Measurements from ENCODE around the gene PRKCE. TPM values are rescaled to one million over a fixed set of nuclear protein-coding genes. Genes with fewer than 3 reads are reported as not detected.

PRKCE gene
- total and polyA plus RNA-seq, 2 donors (not counting 1 experiment from before 2014, with no cell fraction given): 14.1 to 19.0 TPM

DNA sequence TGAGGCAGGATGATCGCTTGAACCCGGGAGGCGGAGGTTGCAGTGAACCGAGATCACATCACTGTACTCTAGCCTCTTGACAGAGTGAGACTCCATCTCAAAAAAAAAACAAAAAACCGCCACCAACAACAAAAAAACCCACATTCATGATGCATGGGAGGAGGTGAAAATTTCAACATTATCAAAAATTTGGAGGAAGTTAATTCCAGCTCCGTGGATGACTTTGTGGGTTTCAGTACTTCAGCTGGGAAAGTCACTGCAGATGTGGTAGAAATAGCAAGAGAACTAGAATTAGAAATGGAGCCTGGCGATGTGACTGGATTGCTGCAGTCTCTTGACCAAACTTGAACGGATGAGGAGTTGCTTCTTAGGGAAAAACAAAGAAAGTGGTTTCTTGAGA, 74.3 kb downstream of the PRKCE start:
- no peak overlapping the region for H3K27ac ChIP-seq (ENCODE audit: insufficient read depth, low read length)
- no peaks in the 10 kb centered on the region for H3K9me3 ChIP-seq (ENCODE audit: control insufficient read depth, insufficient read depth, low read depth, low read length)
- H3K9ac ChIP-seq (ENCODE audit: insufficient read depth, low read length): no peak overlapping the region
- no peaks in the 10 kb centered on the region for H3K79me2 ChIP-seq (ENCODE audit: control insufficient read depth, insufficient read depth, low read length)
- no peak overlapping the region for H3K4me3 ChIP-seq (replicated peaks in 1 of 4; ENCODE audit: control extremely low read depth in 1 of 4, insufficient read depth in 1 of 4, low read depth in 3 of 4, low read length in 4 of 4)
- TF ChIP-seq EZH2 (IDR thresholded peaks at IDR 0.05; ENCODE audit: low read length, missing control alignments): no peak
- TF ChIP-seq, protein P1, sequence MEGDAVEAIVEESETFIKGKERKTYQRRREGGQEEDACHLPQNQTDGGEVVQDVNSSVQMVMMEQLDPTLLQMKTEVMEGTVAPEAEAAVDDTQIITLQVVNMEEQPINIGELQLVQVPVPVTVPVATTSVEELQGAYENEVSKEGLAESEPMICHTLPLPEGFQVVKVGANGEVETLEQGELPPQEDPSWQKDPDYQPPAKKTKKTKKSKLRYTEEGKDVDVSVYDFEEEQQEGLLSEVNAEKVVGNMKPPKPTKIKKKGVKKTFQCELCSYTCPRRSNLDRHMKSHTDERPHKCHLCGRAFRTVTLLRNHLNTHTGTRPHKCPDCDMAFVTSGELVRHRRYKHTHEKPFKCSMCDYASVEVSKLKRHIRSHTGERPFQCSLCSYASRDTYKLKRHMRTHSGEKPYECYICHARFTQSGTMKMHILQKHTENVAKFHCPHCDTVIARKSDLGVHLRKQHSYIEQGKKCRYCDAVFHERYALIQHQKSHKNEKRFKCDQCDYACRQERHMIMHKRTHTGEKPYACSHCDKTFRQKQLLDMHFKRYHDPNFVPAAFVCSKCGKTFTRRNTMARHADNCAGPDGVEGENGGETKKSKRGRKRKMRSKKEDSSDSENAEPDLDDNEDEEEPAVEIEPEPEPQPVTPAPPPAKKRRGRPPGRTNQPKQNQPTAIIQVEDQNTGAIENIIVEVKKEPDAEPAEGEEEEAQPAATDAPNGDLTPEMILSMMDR (conservative IDR thresholded peaks at IDR 0.05 in 1 of 2, IDR thresholded peaks at IDR 0.05 in 1 of 2; ENCODE audit: low read depth in 1 of 2, low read length in 2 of 2): no peak
- no peak overlapping the region for H3K4me2 ChIP-seq (ENCODE audit: extremely low read depth, insufficient read depth, low read length)
- H2AFZ ChIP-seq (ENCODE audit: low read length): no peak overlapping the region
- H3K27me3 ChIP-seq (ENCODE audit: control insufficient read depth, insufficient read depth, low read length): no peaks in the 10 kb centered on the region
- H4K20me1 ChIP-seq (ENCODE audit: control insufficient read depth, extremely low read depth, insufficient read depth, low read length): no peaks in the 10 kb centered on the region
- no peaks in the 10 kb centered on the region for H3K36me3 ChIP-seq (ENCODE audit: control insufficient read depth, insufficient read depth, low read length)
- H3K4me1 ChIP-seq (ENCODE audit: control insufficient read depth, extremely low read depth, insufficient read depth, low read length): no peaks in the 10 kb centered on the region
- DNase-seq (ENCODE audit: low read depth in 2 of 2): no peak

DNA sequence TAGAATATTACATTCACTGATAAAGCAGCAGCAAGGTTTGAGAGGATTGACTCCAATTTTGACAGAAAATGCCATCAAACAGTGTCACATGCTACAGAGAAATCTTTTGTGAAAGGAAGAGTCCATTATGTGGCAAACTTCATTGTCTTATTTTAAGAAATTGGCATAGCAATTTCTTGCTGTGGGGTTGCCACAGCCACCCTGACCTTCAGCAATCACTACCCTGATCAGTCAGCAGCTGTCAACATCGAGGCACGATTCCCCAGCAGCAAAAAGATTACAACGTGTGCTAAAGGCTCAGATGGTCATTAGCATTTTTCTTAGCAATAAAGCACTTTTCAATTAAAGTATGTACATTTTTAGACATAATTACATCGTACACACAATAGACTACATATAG, 74.7 kb downstream of the PRKCE start:
- H3K36me3 ChIP-seq (ENCODE audit: control insufficient read depth, insufficient read depth, low read length): no peaks in the 10 kb centered on the region
- no peaks in the 10 kb centered on the region for H3K79me2 ChIP-seq (ENCODE audit: control insufficient read depth, insufficient read depth, low read length)
- H3K4me3 ChIP-seq (replicated peaks in 1 of 4; ENCODE audit: control extremely low read depth in 1 of 4, insufficient read depth in 1 of 4, low read depth in 3 of 4, low read length in 4 of 4): no peak overlapping the region
- no peaks in the 10 kb centered on the region for H3K4me1 ChIP-seq (ENCODE audit: control insufficient read depth, extremely low read depth, insufficient read depth, low read length)
- no peak overlapping the region for H3K27ac ChIP-seq (ENCODE audit: insufficient read depth, low read length)
- no peaks in the 10 kb centered on the region for H4K20me1 ChIP-seq (ENCODE audit: control insufficient read depth, extremely low read depth, insufficient read depth, low read length)
- no peak for TF ChIP-seq EZH2 (IDR thresholded peaks at IDR 0.05; ENCODE audit: low read length, missing control alignments)
- TF ChIP-seq, protein P1 (conservative IDR thresholded peaks at IDR 0.05 in 1 of 2, IDR thresholded peaks at IDR 0.05 in 1 of 2; ENCODE audit: low read depth in 1 of 2, low read length in 2 of 2): no peak
- no peaks in the 10 kb centered on the region for H3K9me3 ChIP-seq (ENCODE audit: control insufficient read depth, insufficient read depth, low read depth, low read length)
- H3K27me3 ChIP-seq (ENCODE audit: control insufficient read depth, insufficient read depth, low read length): no peaks in the 10 kb centered on the region
- no peak overlapping the region for H2AFZ ChIP-seq (ENCODE audit: low read length)
- H3K9ac ChIP-seq (ENCODE audit: insufficient read depth, low read length): no peak overlapping the region
- H3K4me2 ChIP-seq (ENCODE audit: extremely low read depth, insufficient read depth, low read length): no peak overlapping the region
- no peak for DNase-seq (ENCODE audit: low read depth in 2 of 2)

DNA sequence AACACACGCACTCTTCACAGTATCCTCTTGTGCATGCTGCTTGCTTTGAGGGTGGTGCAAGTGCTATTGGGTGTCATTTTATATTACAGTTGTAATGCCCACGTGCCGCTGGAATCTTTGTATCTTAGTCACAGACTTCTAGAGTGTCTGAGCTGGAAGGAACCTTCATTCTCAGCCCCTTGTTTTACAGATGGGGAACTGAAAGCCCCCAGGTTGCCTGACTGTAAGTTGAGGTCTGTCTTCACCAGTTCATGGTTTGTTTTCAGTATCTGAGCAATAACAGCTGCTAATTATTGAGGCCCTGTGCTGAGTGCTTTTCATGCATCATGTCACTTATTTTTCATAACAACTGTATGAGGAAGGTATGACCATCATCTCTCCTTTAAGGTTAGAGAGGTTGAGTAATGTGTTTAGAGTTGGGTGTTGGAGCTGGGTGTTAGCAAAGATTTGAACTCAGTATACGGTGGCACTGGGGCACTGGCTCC, 77.0 kb downstream of the PRKCE start:
- no peaks in the 10 kb centered on the region for H4K20me1 ChIP-seq (ENCODE audit: control insufficient read depth, extremely low read depth, insufficient read depth, low read length)
- DNase-seq (ENCODE audit: low read depth in 2 of 2): no peak
- no peaks in the 10 kb centered on the region for H3K36me3 ChIP-seq (ENCODE audit: control insufficient read depth, insufficient read depth, low read length)
- no peaks in the 10 kb centered on the region for H3K27me3 ChIP-seq (ENCODE audit: control insufficient read depth, insufficient read depth, low read length)
- no peak overlapping the region for H3K4me2 ChIP-seq (ENCODE audit: extremely low read depth, insufficient read depth, low read length)
- TF ChIP-seq, protein P1 (conservative IDR thresholded peaks at IDR 0.05 in 1 of 2, IDR thresholded peaks at IDR 0.05 in 1 of 2; ENCODE audit: low read depth in 1 of 2, low read length in 2 of 2): no peak
- TF ChIP-seq EZH2 (IDR thresholded peaks at IDR 0.05; ENCODE audit: low read length, missing control alignments): no peak
- no peaks in the 10 kb centered on the region for H3K79me2 ChIP-seq (ENCODE audit: control insufficient read depth, insufficient read depth, low read length)
- no peaks in the 10 kb centered on the region for H3K9me3 ChIP-seq (ENCODE audit: control insufficient read depth, insufficient read depth, low read depth, low read length)
- no peak overlapping the region for H2AFZ ChIP-seq (ENCODE audit: low read length)
- H3K9ac ChIP-seq (ENCODE audit: insufficient read depth, low read length): no peak overlapping the region
- no peaks in the 10 kb centered on the region for H3K4me1 ChIP-seq (ENCODE audit: control insufficient read depth, extremely low read depth, insufficient read depth, low read length)
- H3K27ac ChIP-seq (ENCODE audit: insufficient read depth, low read length): no peak overlapping the region
- no peak overlapping the region for H3K4me3 ChIP-seq (replicated peaks in 1 of 4; ENCODE audit: control extremely low read depth in 1 of 4, insufficient read depth in 1 of 4, low read depth in 3 of 4, low read length in 4 of 4)

Data from fibroblast of lung (primary cell).